ENCODE measurements around the gene HECTD1.

GRCh38 chr14:31196839-31197492 lies 10.6 kb downstream of the HECTD1 start:
- TF ChIP-seq POLR2A (IDR thresholded peaks at IDR 0.05; ENCODE audit: low read length) (no peak), GATA1 (IDR thresholded peaks at IDR 0.05; ENCODE audit: low read depth, low read length) (no peak)
